ENCODE measurements around the gene RASSF7. TPM values are rescaled to one million over a fixed set of nuclear protein-coding genes. Genes with fewer than 3 reads are reported as not detected.

The RASSF7 gene
- total and polyA plus RNA-seq, 2 donors (not counting 1 experiment from before 2014, with no cell fraction given) = 29.8 to 89.3 TPM

- Mint-ChIP-seq H3K9me3 (ENCODE audit: insufficient read depth) (no peaks in the 10 kb centered on the region), H3K4me1 (no peaks in the 10 kb centered on the region), H3K27ac (no peak overlapping the region), H3K27me3 (no peaks in the 10 kb centered on the region), H3K4me3 (no peak overlapping the region)
- H2AFZ ChIP-seq (ENCODE audit: insufficient read depth, low read depth, low read length, poor library complexity, severe bottlenecking) = no peak overlapping the region
- peaks cover 39% of the 10 kb centered on the region for H3K79me2 ChIP-seq (ENCODE audit: control insufficient read depth, insufficient read depth, low read length)
- peaks cover 62% of the 10 kb centered on the region for H4K20me1 ChIP-seq (ENCODE audit: control insufficient read depth, insufficient read depth, low read length, poor library complexity, severe bottlenecking)
- no peak for ATAC-seq (ENCODE audit: low read depth)
- no peak for TF ChIP-seq CTCF (IDR thresholded peaks at IDR 0.05)
- no peak for TF ChIP-seq EZH2 (IDR thresholded peaks at IDR 0.05; ENCODE audit: borderline replicate concordance, insufficient read depth, low read depth, low read length, poor library complexity, severe bottlenecking)
- no peak for DNase-seq
- H3K36me3 ChIP-seq (replicated peaks in 1 of 2; ENCODE audit: control extremely low read depth in 1 of 2, control insufficient read depth in 1 of 2, extremely low read depth in 1 of 2, insufficient read depth in 2 of 2, low read length in 1 of 2) = peaks cover 0 to 72% of the 10 kb centered on the region in 2 experiments
- no peak overlapping the region for H3K4me2 ChIP-seq (replicated peaks; ENCODE audit: low read depth, low read length, poor library complexity, severe bottlenecking)
- H3K27ac ChIP-seq (ENCODE audit: low read length in 2 of 2) = no peak overlapping the region
- H3K27me3 ChIP-seq (replicated peaks in 1 of 4; ENCODE audit: control extremely low read depth in 1 of 4, control insufficient read depth in 3 of 4, insufficient read depth in 4 of 4, low read length in 3 of 4) = no peaks in the 10 kb centered on the region
- no peak overlapping the region for H3K9ac ChIP-seq (ENCODE audit: low read length)
- ChIA-PET POLR2A (no interaction called here), CTCF (no interaction called here)
- intact Hi-C loops (cut with micrococcal nuclease) = no loop called here
- no peaks in the 10 kb centered on the region for H3K4me1 ChIP-seq (ENCODE audit: control insufficient read depth in 2 of 2, insufficient read depth in 2 of 2, low read length in 2 of 2)
- no peak overlapping the region for H3K4me3 ChIP-seq (ENCODE audit: control extremely low read depth in 1 of 5, extremely low read depth in 1 of 5, insufficient read depth in 1 of 5, low read depth in 2 of 5, low read length in 4 of 5)
- WGBS (ENCODE audit: insufficient coverage) = 97% methylated on average over 10 of the region's 10 CpGs
- H3K9me3 ChIP-seq (ENCODE audit: control extremely low read depth in 1 of 3, control insufficient read depth in 2 of 3, insufficient read depth in 1 of 3, low read length in 2 of 3) = no peaks in the 10 kb centered on the region
These were observed 34.6 kb downstream of the RASSF7 start for GRCh38 chr11:595400-595799.

- H3K27ac Mint-ChIP-seq = no peak overlapping the region
- H3K4me3 Mint-ChIP-seq = no peak overlapping the region
- WGBS (ENCODE audit: insufficient coverage) = 89% methylated on average over 7 of the region's 10 CpGs
- Histone ChIP-seq H3K36me3 (replicated peaks in 1 of 2; ENCODE audit: control extremely low read depth in 1 of 2, control insufficient read depth in 1 of 2, extremely low read depth in 1 of 2, insufficient read depth in 2 of 2, low read length in 1 of 2) (peaks cover 0 to 69% of the 10 kb centered on the region in 2 experiments), H4K20me1 (ENCODE audit: control insufficient read depth, insufficient read depth, low read length, poor library complexity, severe bottlenecking) (peaks cover 54% of the 10 kb centered on the region), H3K9me3 (ENCODE audit: control extremely low read depth in 1 of 3, control insufficient read depth in 2 of 3, insufficient read depth in 1 of 3, low read length in 2 of 3) (no peaks in the 10 kb centered on the region), H3K27ac (ENCODE audit: low read length in 2 of 2) (no peak overlapping the region), H2AFZ (ENCODE audit: insufficient read depth, low read depth, low read length, poor library complexity, severe bottlenecking) (no peak overlapping the region), H3K4me3 (ENCODE audit: control extremely low read depth in 1 of 5, extremely low read depth in 1 of 5, insufficient read depth in 1 of 5, low read depth in 2 of 5, low read length in 4 of 5) (no peak overlapping the region), H3K79me2 (ENCODE audit: control insufficient read depth, insufficient read depth, low read length) (peaks cover 39% of the 10 kb centered on the region), H3K4me2 (replicated peaks; ENCODE audit: low read depth, low read length, poor library complexity, severe bottlenecking) (no peak overlapping the region), H3K27me3 (replicated peaks in 1 of 4; ENCODE audit: control extremely low read depth in 1 of 4, control insufficient read depth in 3 of 4, insufficient read depth in 4 of 4, low read length in 3 of 4) (no peaks in the 10 kb centered on the region), H3K4me1 (ENCODE audit: control insufficient read depth in 2 of 2, insufficient read depth in 2 of 2, low read length in 2 of 2) (no peaks in the 10 kb centered on the region), H3K9ac (ENCODE audit: low read length) (no peak overlapping the region)
- POLR2A ChIA-PET = no interaction called here
- DNase-seq (no peak), ATAC-seq (ENCODE audit: low read depth) (no peak)
- TF ChIP-seq EZH2 (IDR thresholded peaks at IDR 0.05; ENCODE audit: borderline replicate concordance, insufficient read depth, low read depth, low read length, poor library complexity, severe bottlenecking) = no peak
- TF ChIP-seq CTCF (IDR thresholded peaks at IDR 0.05) = no peak
- H3K4me1 Mint-ChIP-seq = no peaks in the 10 kb centered on the region
- no peaks in the 10 kb centered on the region for H3K9me3 Mint-ChIP-seq (ENCODE audit: insufficient read depth)
- H3K27me3 Mint-ChIP-seq = no peaks in the 10 kb centered on the region
- CTCF ChIA-PET = no interaction called here
- intact Hi-C loops (cut with micrococcal nuclease) = no loop called here
These were observed 35.6 kb downstream of the RASSF7 start for GRCh38 chr11:596374-596773.

Data from B cell (primary cell).